HG02870 (cell line): Measurements from ENCODE around the gene LAGE3.

Source experiments
- ATAC-seq: cut with Tn5 transposase; IDR thresholded peaks from one replicate; pipeline ENCODE4 v1.9.1; 2021; ENCODE audit warnings: mild to moderate bottlenecking, moderate library complexity; ENCODE audit not compliant: unreplicated experiment

Gene LAGE3

GRCh38 chrX:154436983-154437752, 41.9 kb downstream of the LAGE3 start, which contains the start of gene GDI1:
TSS of gene GDI1 (plus strand) at chrX:154437154. CDS start at chrX:154437255, 101 bp downstream.
- no peak for ATAC-seq

- no peak for ATAC-seq
These were observed 42.6 kb downstream of the LAGE3 start for GRCh38 chrX:154436374-154436982.

GRCh38 chrX:154435171-154435733, 43.8 kb downstream of the LAGE3 start:
- ATAC-seq: no peak

DNA sequence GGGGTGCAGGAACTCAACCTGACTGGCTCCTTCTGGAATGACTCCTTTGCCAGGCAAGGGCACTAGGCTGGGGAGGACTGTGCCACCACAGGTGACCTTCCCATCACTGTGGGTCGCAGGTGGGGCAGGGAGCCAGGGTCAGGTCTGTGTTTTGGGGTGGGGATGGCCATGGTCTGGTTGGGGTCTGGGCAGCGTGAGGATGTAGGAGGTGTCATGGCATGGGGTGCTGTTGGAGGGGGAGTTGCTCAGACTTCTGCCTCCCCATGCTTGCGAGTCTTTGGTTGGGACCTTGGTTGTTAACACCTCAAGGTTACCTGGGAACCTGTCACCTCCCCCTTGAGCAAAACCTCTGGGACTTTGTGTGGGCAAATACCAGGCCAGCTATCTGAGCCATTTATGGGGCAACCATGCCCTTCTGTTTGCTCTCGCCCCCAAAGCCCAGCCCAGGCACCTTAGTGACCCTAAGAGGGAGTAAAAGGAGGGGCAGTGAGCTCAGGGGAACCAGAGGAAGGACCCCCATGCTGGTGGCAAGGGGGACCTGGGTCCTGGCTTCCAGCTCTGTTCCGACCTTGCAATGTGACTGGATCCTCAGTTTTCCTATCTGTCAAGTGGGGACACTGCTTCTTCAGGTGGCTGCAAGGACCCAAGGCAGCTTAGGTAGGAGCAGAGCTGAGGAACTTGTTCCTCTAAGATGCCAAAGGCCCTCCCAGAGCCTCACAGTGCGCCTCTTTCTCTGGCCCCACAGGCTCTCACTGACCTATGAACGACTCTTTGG, 44.5 kb downstream of the LAGE3 start:
- ATAC-seq: no peak

- ATAC-seq: no peak
These were observed 45.5 kb downstream of the LAGE3 start for GRCh38 chrX:154433605-154434004.

DNA sequence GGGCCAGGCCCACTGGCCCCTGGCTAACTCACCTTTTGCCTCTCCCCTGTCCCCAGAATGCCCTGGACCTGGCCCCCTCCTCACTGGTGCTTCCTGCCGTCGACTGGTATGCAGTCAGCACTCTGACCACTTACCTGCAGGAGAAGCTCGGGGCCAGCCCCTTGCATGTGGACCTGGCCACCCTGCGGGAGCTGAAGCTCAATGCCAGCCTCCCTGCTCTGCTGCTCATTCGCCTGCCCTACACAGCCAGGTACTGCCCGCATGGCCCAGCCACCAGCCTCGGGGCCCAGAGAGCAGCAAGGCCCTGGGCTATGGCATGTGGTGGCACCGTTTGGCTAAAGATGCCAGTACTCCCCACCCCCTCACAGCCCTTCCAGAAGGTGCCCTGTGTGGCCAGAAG, 46.9 kb downstream of the LAGE3 start:
- no peak for ATAC-seq

- no peak for ATAC-seq
These were observed 47.7 kb downstream of the LAGE3 start for GRCh38 chrX:154431341-154431740.

- ATAC-seq: no peak
These were observed 48.2 kb downstream of the LAGE3 start for GRCh38 chrX:154430916-154431315.

DNA sequence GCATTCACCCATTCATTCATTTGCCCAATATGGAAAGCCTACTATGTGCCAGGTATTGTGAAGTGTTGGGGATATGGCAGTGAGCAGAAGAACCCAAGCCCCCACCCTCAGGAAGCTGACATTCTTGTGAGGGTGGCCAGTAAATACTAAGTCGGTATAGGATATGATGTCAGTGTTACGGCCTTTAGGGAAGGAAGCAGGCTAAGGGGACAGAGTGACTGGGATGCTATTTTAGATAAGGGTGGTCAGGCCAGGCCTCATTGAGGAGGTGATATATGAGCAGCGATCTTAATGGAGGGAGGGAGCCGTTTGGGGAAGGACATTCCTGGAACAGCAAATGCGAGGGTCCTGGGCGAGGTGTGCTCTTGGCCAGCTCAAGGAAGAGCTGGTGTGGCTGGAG, 48.6 kb downstream of the LAGE3 start:
- ATAC-seq: no peak

DNA sequence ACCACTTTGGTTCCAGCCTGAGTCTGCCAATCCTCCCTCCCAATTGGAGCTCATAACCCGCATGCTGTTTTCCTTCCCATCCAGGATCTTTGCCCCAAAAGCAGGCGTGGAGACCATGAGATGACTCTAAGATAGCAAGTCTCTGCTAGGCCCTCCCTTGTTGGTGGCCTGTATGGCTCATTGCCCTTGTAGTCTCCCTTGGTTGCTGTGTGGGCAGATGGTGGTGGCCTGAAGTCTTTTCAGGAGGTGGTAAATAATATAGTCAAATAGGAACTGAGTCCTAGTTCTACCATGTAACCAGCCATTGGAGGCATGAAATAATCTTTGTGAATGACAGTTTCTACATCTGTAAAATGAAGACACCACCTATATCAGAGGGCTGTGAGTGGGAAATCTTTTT, 49.4 kb downstream of the LAGE3 start:
- no peak for ATAC-seq

DNA sequence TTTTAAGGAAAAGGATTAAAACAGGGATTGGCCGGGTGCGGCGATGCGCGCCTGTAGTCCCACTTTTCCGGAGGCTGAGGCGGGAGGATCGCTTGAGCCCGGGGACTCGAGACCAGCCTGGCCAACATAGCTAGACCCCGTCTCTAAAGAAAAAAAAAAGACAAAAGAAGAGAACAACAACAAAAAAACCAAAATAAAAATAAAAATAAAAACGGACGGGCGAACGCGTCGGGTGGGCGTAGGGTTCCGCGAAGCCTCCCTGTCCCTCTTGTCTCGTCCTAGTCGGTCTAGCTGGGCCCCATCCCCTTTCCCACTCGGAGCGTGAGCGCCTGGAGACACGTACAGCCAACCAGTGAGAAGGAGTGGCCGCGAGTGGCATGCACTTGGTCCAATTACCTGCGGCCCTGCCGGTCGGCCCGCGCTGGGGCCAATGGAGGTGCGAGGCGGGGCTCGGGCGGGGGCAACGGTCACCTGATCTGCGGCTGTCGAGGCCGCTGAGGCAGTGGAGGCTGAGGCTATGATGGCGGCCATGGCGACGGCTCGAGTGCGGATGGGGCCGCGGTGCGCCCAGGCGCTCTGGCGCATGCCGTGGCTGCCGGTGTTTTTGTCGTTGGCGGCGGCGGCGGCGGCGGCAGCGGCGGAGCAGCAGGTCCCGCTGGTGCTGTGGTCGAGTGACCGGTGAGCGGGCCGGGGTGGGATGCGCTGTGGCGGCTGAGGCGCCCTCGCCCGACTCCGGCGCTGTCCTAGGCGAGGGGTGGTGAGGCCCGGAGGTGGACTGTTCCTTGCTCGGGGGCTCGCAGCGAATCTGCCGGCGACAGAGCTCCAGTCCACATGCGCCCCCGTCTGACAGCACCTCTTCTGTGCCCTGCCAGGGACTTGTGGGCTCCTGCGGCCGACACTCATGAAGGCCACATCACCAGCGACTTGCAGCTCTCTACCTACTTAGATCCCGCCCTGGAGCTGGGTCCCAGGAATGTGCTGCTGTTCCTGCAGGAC, 50.6 kb downstream of the LAGE3 start, which contains the start of gene ATP6AP1:
Gene ATP6AP1, plus strand, starts transcription at position 502 of the 996 bp plus-strand sequence. Its CDS starts 16 bp downstream, at position 518.
- peak; percentile 95 for ATAC-seq
